Body of pancreas (tissue), 4 donors: ENCODE measurements around the gene SPRED1.

Experiments
- CTCF ChIP-seq, 7 experiments: fragments of 450-650 bp in 4 of 7; fragments of 200-600 bp in 3 of 7; sonication (generic) in 3 of 7; IDR thresholded peaks; one replicate each; pipeline ENCODE4 v1.5.1; 2016 to 2019; ENCODE audit warnings: antibody characterized with exemption in 7 of 7
- POLR2A ChIP-seq, 3 donors: fragments of 450-650 bp; IDR thresholded peaks; one replicate each; pipeline ENCODE4 v1.6.1; 2016; ENCODE audit warnings: antibody characterized with exemption in 3 of 3, mild to moderate bottlenecking in 2 of 3

DNA sequence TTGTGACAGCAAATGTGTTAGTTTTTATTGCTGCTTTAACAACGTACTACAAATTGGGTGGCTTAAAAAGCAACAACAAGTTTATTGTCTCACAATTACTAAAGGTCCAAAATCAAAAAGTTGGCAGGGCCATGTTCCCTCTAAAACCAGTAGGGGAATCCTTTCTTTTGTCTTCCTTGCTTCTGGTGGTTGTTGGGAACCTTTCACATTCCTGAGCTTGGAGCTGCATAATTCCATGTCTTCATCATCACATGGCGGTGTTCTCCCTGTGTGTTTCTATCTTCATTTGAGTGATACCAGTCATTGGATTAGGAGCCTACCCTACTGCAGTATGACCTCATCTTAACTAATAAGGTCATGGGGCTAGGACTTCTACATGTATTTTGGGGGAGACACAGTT, 7.4 kb downstream of the SPRED1 start:
- TF ChIP-seq CTCF (IDR thresholded peaks at IDR 0.05) (no peak), POLR2A (IDR thresholded peaks at IDR 0.05) (no peak)
